ENCODE results near the gene DPT.

DNA sequence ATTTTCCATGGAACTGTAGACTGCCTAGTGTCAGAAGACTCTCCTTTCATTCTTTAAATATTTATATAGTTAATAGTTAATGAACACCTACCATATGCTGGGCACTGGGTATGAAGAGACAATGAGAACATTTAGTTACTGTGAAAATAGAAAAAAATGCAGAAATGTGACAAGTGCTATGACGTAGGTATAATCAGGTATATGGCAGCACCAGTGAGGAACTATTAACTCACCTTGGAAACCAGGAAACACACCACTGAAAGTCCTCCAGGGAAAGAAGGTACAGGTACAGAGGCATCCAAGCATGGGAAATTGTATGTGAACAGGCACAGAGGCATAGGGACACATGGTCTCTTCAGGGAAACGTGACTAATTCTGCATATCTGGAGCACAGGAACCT lies 42.3 kb downstream of the DPT start:
- TF ChIP-seq LEF1 (IDR thresholded peaks at IDR 0.05; ENCODE audit: borderline replicate concordance) (no peak), BHLHE40 (IDR thresholded peaks at IDR 0.05; ENCODE audit: borderline replicate concordance) (no peak), SP1 (IDR thresholded peaks at IDR 0.05) (no peak), FOXA1 (IDR thresholded peaks at IDR 0.05) (no peak), FOXM1 (IDR thresholded peaks at IDR 0.05; ENCODE audit: borderline replicate concordance) (no peak), SUZ12 (IDR thresholded peaks at IDR 0.05) (no peak), HDGF (IDR thresholded peaks at IDR 0.05; ENCODE audit: borderline replicate concordance) (no peak), ELF4 (IDR thresholded peaks at IDR 0.05) (no peak), TARDBP (IDR thresholded peaks at IDR 0.05) (no peak), FOXK2 (IDR thresholded peaks at IDR 0.05) (no peak), NFRKB (IDR thresholded peaks at IDR 0.05) (no peak)
- TF ChIP-seq, protein P1, sequence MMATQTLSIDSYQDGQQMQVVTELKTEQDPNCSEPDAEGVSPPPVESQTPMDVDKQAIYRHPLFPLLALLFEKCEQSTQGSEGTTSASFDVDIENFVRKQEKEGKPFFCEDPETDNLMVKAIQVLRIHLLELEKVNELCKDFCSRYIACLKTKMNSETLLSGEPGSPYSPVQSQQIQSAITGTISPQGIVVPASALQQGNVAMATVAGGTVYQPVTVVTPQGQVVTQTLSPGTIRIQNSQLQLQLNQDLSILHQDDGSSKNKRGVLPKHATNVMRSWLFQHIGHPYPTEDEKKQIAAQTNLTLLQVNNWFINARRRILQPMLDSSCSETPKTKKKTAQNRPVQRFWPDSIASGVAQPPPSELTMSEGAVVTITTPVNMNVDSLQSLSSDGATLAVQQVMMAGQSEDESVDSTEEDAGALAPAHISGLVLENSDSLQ (IDR thresholded peaks at IDR 0.05): no peak

Measured in HEK293T (cell line).